WTC11 (cell line): ENCODE data around the gene DMC1. TPM values are rescaled to one million over a fixed set of nuclear protein-coding genes. Genes with fewer than 3 reads are reported as not detected.

Experiments used
- ATAC-seq: fragments of 200-7000 bp; cut with Tn5 transposase; 2 replicates; pipeline ENCODE4 v1.10.0; 2021; ENCODE audit warnings: mild to moderate bottlenecking, moderate library complexity
- CTCF ChIA-PET: fragments of 300-600 bp; sonication (Branson Sonifier 250); formaldehyde crosslinking; loops from one replicate; lab custom pipeline; 2021; ENCODE audit warnings: antibody characterized with exemption; lab: Charles Lee
- POLR2A ChIA-PET: fragments of 350-600 bp; sonication (Branson Sonifier 250); formaldehyde crosslinking; loops from one replicate; lab custom pipeline; 2021; ENCODE audit warnings: antibody characterized with exemption; lab: Charles Lee
- DNase-seq: peaks from one replicate; pipeline ENCODE4 v3.0.0; 2021; ENCODE audit warnings: low spot score
- H3K27ac Mint-ChIP-seq: 2 replicates; pipeline ENCODE4 v1.8.0; 2021; ENCODE audit warnings: mixed read lengths
- H3K27me3 Mint-ChIP-seq: 2 replicates; pipeline ENCODE4 v1.8.0; 2021; ENCODE audit warnings: low read depth, mild to moderate bottlenecking, moderate library complexity, mixed read lengths
- H3K36me3 Mint-ChIP-seq: 2 replicates; pipeline ENCODE4 v1.8.0; 2021; ENCODE audit warnings: mixed read lengths
- H3K4me1 Mint-ChIP-seq: 2 replicates; pipeline ENCODE4 v1.8.0; 2022; ENCODE audit warnings: mixed read lengths
- H3K4me3 Mint-ChIP-seq: 2 replicates; pipeline ENCODE4 v1.8.0; 2021; ENCODE audit warnings: mild to moderate bottlenecking, moderate library complexity, mixed read lengths
- H3K9me3 Mint-ChIP-seq: 2 replicates; pipeline ENCODE4 v1.8.0; 2021; ENCODE audit warnings: mixed read lengths
- ATF6 ChIP-seq: sonication (generic); formaldehyde crosslinking; IDR thresholded peaks from 2 replicates; pipeline ENCODE4 v1.8.1; 2023; ENCODE audit warnings: mild to moderate bottlenecking, missing genetic modification reagents
- CREM ChIP-seq: sonication (generic); formaldehyde crosslinking; IDR thresholded peaks from 2 replicates; pipeline ENCODE4 v1.8.1; 2022; ENCODE audit warnings: mild to moderate bottlenecking, missing genetic modification reagents, moderate library complexity
- ELF4 ChIP-seq: sonication (generic); formaldehyde crosslinking; IDR thresholded peaks from 2 replicates; pipeline ENCODE4 v1.8.1; 2022; ENCODE audit warnings: low read depth, mild to moderate bottlenecking, moderate library complexity, missing genetic modification reagents
- ERG ChIP-seq: fragments of 250-450 bp; sonication (Bioruptor Pico); IDR thresholded peaks from 2 replicates; pipeline ENCODE4 v1.8.0; 2021; ENCODE audit warnings: mild to moderate bottlenecking
- IRF2 ChIP-seq: sonication (generic); formaldehyde crosslinking; IDR thresholded peaks from 2 replicates; pipeline ENCODE4 v1.8.0; 2022; ENCODE audit warnings: low read depth, missing genetic modification reagents, borderline replicate concordance
- NFE2L1 ChIP-seq: sonication (generic); formaldehyde crosslinking; IDR thresholded peaks from 2 replicates; pipeline ENCODE4 v1.8.1; 2023; ENCODE audit warnings: missing genetic modification reagents
- NFYB ChIP-seq: sonication (generic); formaldehyde crosslinking; conservative IDR thresholded peaks from 2 replicates; pipeline ENCODE4 v1.8.0; 2022; ENCODE audit warnings: low read depth, missing genetic modification reagents
- RORB ChIP-seq: fragments of 250-450 bp; sonication (Bioruptor Pico); IDR thresholded peaks from 2 replicates; pipeline ENCODE4 v1.9.0; 2021; ENCODE audit warnings: mild to moderate bottlenecking
- SP1 ChIP-seq: sonication (generic); formaldehyde crosslinking; conservative IDR thresholded peaks from 2 replicates; pipeline ENCODE4 v1.8.1; 2022; ENCODE audit warnings: missing genetic modification reagents
- TEAD1 ChIP-seq: sonication (generic); formaldehyde crosslinking; IDR thresholded peaks from 2 replicates; pipeline ENCODE4 v1.8.0; 2022; ENCODE audit warnings: mild to moderate bottlenecking, missing genetic modification reagents
- ZNF138 ChIP-seq: sonication (generic); formaldehyde crosslinking; conservative IDR thresholded peaks from 2 replicates; pipeline ENCODE4 v1.8.1; 2022; ENCODE audit warnings: mild to moderate bottlenecking, moderate library complexity, missing genetic modification reagents
- ZNF263 ChIP-seq: sonication (generic); formaldehyde crosslinking; IDR thresholded peaks from 2 replicates; pipeline ENCODE4 v1.8.1; 2022; ENCODE audit warnings: low read depth, mild to moderate bottlenecking, moderate library complexity, missing genetic modification reagents
- ZNF281 ChIP-seq: sonication (generic); formaldehyde crosslinking; IDR thresholded peaks from 2 replicates; pipeline ENCODE4 v1.8.0; 2023; ENCODE audit warnings: mild to moderate bottlenecking, missing genetic modification reagents
- ZNF512 ChIP-seq: sonication (generic); formaldehyde crosslinking; IDR thresholded peaks from 2 replicates; pipeline ENCODE4 v1.8.1; 2022; ENCODE audit warnings: missing genetic modification reagents, borderline replicate concordance
- ZSCAN18 ChIP-seq: fragments of 250-450 bp; sonication (Bioruptor Pico); IDR thresholded peaks from 2 replicates; pipeline ENCODE4 v2.1.2; 2022; ENCODE audit warnings: mild to moderate bottlenecking, moderate library complexity
- total RNA-seq: library from RNA; stranded (reverse); gene quantifications from 3 replicates; pipeline ENCODE4 v1.2.3, GENCODE V29; 2021
- TF ChIP-seq, protein P1 (sequence below): sonication (generic); formaldehyde crosslinking; IDR thresholded peaks from 2 replicates; pipeline ENCODE4 v1.8.0; 2022; ENCODE audit warnings: mild to moderate bottlenecking, missing genetic modification reagents
- TF ChIP-seq, protein P2 (sequence below): sonication (generic); formaldehyde crosslinking; IDR thresholded peaks from 2 replicates; pipeline ENCODE4 v1.8.1; 2022; ENCODE audit warnings: mild to moderate bottlenecking, moderate library complexity, missing genetic modification reagents
- TF ChIP-seq, protein P3 (sequence below): sonication (generic); formaldehyde crosslinking; IDR thresholded peaks from 2 replicates; pipeline ENCODE4 v1.8.1; 2023; ENCODE audit warnings: mild to moderate bottlenecking, moderate library complexity, missing genetic modification reagents
- TF ChIP-seq, protein P4 (sequence below): sonication (generic); formaldehyde crosslinking; IDR thresholded peaks from 2 replicates; pipeline ENCODE4 v1.8.1; 2023; ENCODE audit warnings: mild to moderate bottlenecking, missing genetic modification reagents

Gene DMC1
- total RNA-seq, 1 experiment from 2014 or later, result 4.3 TPM

DNA sequence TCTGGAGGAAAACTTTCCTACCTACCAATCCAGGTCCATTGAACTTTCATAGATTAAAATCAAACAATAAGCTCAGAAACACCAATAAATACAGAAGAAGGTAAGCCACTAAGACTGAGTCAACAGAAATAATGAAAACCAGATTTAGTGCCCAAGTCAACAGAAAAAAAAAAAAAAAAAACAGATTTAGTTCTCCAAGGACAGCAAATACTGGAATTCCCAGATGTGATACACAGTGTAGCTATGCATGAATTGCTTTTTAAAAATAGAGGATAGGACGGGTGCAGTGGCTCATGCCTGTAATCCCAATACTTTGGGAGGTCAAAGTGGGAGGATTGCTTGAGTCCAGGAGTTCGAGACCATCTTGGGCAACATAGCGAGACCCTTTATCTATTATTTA lies 15.7 kb downstream of the DMC1 start:
- ATAC-seq, result no peak
- Mint-ChIP-seq H3K27ac (no peak overlapping the region), H3K27me3 (no peaks in the 10 kb centered on the region), H3K4me3 (no peak overlapping the region), H3K36me3 (no peaks in the 10 kb centered on the region), H3K4me1 (no peaks in the 10 kb centered on the region), H3K9me3 (no peaks in the 10 kb centered on the region)
- TF ChIP-seq, protein P1, sequence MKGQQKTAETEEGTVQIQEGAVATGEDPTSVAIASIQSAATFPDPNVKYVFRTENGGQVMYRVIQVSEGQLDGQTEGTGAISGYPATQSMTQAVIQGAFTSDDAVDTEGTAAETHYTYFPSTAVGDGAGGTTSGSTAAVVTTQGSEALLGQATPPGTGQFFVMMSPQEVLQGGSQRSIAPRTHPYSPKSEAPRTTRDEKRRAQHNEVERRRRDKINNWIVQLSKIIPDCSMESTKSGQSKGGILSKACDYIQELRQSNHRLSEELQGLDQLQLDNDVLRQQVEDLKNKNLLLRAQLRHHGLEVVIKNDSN (CRISPR knock-in tag), result no peak
- TF ChIP-seq SP1 (no peak), IRF2 (CRISPR knock-in tag) (no peak)
- CTCF ChIA-PET, result interaction anchor here (0.8 kb wide), 1 partner anchor 502 kb away, joined by 3 read pairs; no protein-coding TSS in a partner anchor
- no peak for DNase-seq
- POLR2A ChIA-PET, result interaction anchor here (0.7 kb wide), 1 partner anchor 101 kb away, joined by 4 read pairs; no protein-coding TSS in a partner anchor

GRCh38 chr22:38549101-38549894 lies 20.7 kb downstream of the DMC1 start:
- CTCF ChIA-PET, result no interaction called here
- H3K4me1 Mint-ChIP-seq, result peaks cover 4% of the 10 kb centered on the region
- ATAC-seq (no peak), DNase-seq (no peak)
- H3K27ac Mint-ChIP-seq, result no peak overlapping the region
- TF ChIP-seq ZNF281 (CRISPR knock-in tag), result no peak
- TF ChIP-seq, protein P2, sequence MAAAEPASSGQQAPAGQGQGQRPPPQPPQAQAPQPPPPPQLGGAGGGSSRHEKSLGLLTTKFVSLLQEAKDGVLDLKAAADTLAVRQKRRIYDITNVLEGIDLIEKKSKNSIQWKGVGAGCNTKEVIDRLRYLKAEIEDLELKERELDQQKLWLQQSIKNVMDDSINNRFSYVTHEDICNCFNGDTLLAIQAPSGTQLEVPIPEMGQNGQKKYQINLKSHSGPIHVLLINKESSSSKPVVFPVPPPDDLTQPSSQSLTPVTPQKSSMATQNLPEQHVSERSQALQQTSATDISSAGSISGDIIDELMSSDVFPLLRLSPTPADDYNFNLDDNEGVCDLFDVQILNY (CRISPR knock-in tag), result no peak
- TF ChIP-seq SP1, result no peak
- no peak for TF ChIP-seq ELF4 (CRISPR knock-in tag)
- TF ChIP-seq NFE2L1 (CRISPR knock-in tag), result no peak
- TF ChIP-seq CREM (CRISPR knock-in tag), result no peak
- TF ChIP-seq ZSCAN18 (CRISPR knock-in tag), result no peak
- TF ChIP-seq, protein P3, sequence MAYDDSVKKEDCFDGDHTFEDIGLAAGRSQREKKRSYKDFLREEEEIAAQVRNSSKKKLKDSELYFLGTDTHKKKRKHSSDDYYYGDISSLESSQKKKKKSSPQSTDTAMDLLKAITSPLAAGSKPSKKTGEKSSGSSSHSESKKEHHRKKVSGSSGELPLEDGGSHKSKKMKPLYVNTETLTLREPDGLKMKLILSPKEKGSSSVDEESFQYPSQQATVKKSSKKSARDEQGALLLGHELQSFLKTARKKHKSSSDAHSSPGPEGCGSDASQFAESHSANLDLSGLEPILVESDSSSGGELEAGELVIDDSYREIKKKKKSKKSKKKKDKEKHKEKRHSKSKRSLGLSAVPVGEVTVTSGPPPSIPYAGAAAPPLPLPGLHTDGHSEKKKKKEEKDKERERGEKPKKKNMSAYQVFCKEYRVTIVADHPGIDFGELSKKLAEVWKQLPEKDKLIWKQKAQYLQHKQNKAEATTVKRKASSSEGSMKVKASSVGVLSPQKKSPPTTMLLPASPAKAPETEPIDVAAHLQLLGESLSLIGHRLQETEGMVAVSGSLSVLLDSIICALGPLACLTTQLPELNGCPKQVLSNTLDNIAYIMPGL, result no peak
- TF ChIP-seq RORB (CRISPR knock-in tag), result no peak
- TF ChIP-seq ATF6 (CRISPR knock-in tag), result no peak
- TF ChIP-seq ZNF138 (CRISPR knock-in tag), result no peak
- TF ChIP-seq ZNF263, result no peak
- TF ChIP-seq NFYB (CRISPR knock-in tag), result no peak
- no peak for TF ChIP-seq ZNF512 (CRISPR knock-in tag)
- no peak for TF ChIP-seq ERG
- TF ChIP-seq, protein P4, sequence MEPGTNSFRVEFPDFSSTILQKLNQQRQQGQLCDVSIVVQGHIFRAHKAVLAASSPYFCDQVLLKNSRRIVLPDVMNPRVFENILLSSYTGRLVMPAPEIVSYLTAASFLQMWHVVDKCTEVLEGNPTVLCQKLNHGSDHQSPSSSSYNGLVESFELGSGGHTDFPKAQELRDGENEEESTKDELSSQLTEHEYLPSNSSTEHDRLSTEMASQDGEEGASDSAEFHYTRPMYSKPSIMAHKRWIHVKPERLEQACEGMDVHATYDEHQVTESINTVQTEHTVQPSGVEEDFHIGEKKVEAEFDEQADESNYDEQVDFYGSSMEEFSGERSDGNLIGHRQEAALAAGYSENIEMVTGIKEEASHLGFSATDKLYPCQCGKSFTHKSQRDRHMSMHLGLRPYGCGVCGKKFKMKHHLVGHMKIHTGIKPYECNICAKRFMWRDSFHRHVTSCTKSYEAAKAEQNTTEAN (CRISPR knock-in tag), result no peak
- no peak for TF ChIP-seq TEAD1 (CRISPR knock-in tag)
- POLR2A ChIA-PET, result no interaction called here
- peaks cover 2% of the 10 kb centered on the region for H3K36me3 Mint-ChIP-seq
- peaks cover 2% of the 10 kb centered on the region; the same call in 1 of the 2 replicates for H3K27me3 Mint-ChIP-seq
- no peak overlapping the region for H3K4me3 Mint-ChIP-seq
- H3K9me3 Mint-ChIP-seq, result peaks cover 2% of the 10 kb centered on the region
